Body of pancreas (tissue), 4 donors: ENCODE measurements around the gene TOGARAM1. TPM values are rescaled to one million over a fixed set of nuclear protein-coding genes. Genes with fewer than 3 reads are reported as not detected.

Experiments
- ATAC-seq: fragments of 150-250 bp; one replicate; pipeline ENCODE4 v1.9.1; 2016
- DNase-seq, 4 donors: peaks; one replicate each; pipeline ENCODE4 v3.0.0-alpha.2; 2019
- H3K27ac ChIP-seq, 4 donors: fragments of 200-600 bp; sonication (generic); 1 replicate in 3 of 4; 2 replicates in 1 of 4; pipeline versions ENCODE4 v1.5.1 to v1.6.1; 2016 to 2019; ENCODE audit warnings: mild to moderate bottlenecking in 1 of 4, mixed read lengths in 1 of 4, moderate library complexity in 1 of 4
- H3K27me3 ChIP-seq, 2 donors: fragments of 200-600 bp; sonication (generic); one replicate each; pipeline ENCODE4 v1.6.0; 2016; ENCODE audit warnings: mild to moderate bottlenecking in 1 of 2
- H3K36me3 ChIP-seq, 2 donors: fragments of 200-600 bp; sonication (generic); replicated peaks in 1 of 2; 2 replicates each; pipeline ENCODE4 v1.5.1; 2016; ENCODE audit warnings: low read depth in 2 of 2; ENCODE audit not compliant: insufficient read depth in 1 of 2
- H3K4me1 ChIP-seq: fragments of 200-600 bp; sonication (generic); one replicate; pipeline ENCODE4 v1.6.0; 2016
- H3K4me3 ChIP-seq, 2 donors: fragments of 200-600 bp; sonication (generic); 1 replicate in 1 of 2; 2 replicates in 1 of 2; pipeline ENCODE4 v1.5.1; 2016 to 2019
- H3K9me3 ChIP-seq, 3 donors: fragments of 200-600 bp; sonication (generic); 1 replicate in 2 of 3; 2 replicates in 1 of 3; pipeline ENCODE4 v1.5.1; 2016
- CTCF ChIP-seq, 7 experiments: fragments of 450-650 bp in 4 of 7; fragments of 200-600 bp in 3 of 7; sonication (generic) in 3 of 7; IDR thresholded peaks; one replicate each; pipeline ENCODE4 v1.5.1; 2016 to 2019; ENCODE audit warnings: antibody characterized with exemption in 7 of 7
- POLR2A ChIP-seq, 3 donors: fragments of 450-650 bp; IDR thresholded peaks; one replicate each; pipeline ENCODE4 v1.6.1; 2016; ENCODE audit warnings: antibody characterized with exemption in 3 of 3, mild to moderate bottlenecking in 2 of 3
- whole genome bisulfite sequencing, 2 donors: methylation state at CpG; one replicate each; pipeline ENCODE4 v1.1.5; 2017; 5-methylcytosine and 5-hydroxymethylcytosine counted together
- intact Hi-C: fragments of 100-400 bp; cut with DNase I; formaldehyde crosslinking; loops from one replicate; pipeline ENCODE4 v1.15.1; 2023
- total RNA-seq, 2 donors: library from RNA; depleted of rRNA; stranded (reverse); fragments of >200 nt; gene quantifications; one replicate each; pipeline ENCODE4 v1.1.0, GENCODE V29; 2016

TOGARAM1 gene
- total RNA-seq, 2 donors from 2014 or later, result 23.6 to 38.6 TPM

GRCh38 chr14:44944107-44944506 is 17.9 kb upstream of the TOGARAM1 start:
- no peak for ATAC-seq
- no peak overlapping the region for H3K4me3 ChIP-seq
- H3K36me3 ChIP-seq, result peaks cover 5 to 7% of the 10 kb centered on the region in 2 donors
- H3K4me1 ChIP-seq, result no peaks in the 10 kb centered on the region
- DNase-seq, result no peak
- H3K9me3 ChIP-seq, result no peaks in the 10 kb centered on the region
- intact Hi-C loops, result no loop called here
- no peaks in the 10 kb centered on the region for H3K27me3 ChIP-seq
- TF ChIP-seq POLR2A (IDR thresholded peaks at IDR 0.05) (no peak), CTCF (IDR thresholded peaks at IDR 0.05) (no peak)
- H3K27ac ChIP-seq, result no peak overlapping the region

GRCh38 chr14:44945264-44945663 is 16.7 kb upstream of the TOGARAM1 start:
- Histone ChIP-seq H3K27me3 (no peaks in the 10 kb centered on the region), H3K27ac (no peak overlapping the region), H3K36me3 (peaks cover 5 to 7% of the 10 kb centered on the region in 2 donors), H3K4me3 (no peak overlapping the region), H3K4me1 (no peaks in the 10 kb centered on the region), H3K9me3 (no peaks in the 10 kb centered on the region)
- WGBS, 2 donors, result 84 to 92% methylated on average over 4 of the region's 4 CpGs
- intact Hi-C loops, result no loop called here
- TF ChIP-seq CTCF (IDR thresholded peaks at IDR 0.05) (no peak), POLR2A (IDR thresholded peaks at IDR 0.05) (no peak)
- DNase-seq (no peak), ATAC-seq (no peak)

- Histone ChIP-seq H3K9me3 (no peaks in the 10 kb centered on the region), H3K4me1 (no peaks in the 10 kb centered on the region), H3K27me3 (no peaks in the 10 kb centered on the region), H3K27ac (no peak overlapping the region), H3K4me3 (no peak overlapping the region), H3K36me3 (no peaks in the 10 kb centered on the region)
- DNase-seq (no peak), ATAC-seq (no peak)
- WGBS, 2 donors, result 88 to 89% methylated on average over 2 of the region's 2 CpGs
- TF ChIP-seq POLR2A (IDR thresholded peaks at IDR 0.05) (no peak), CTCF (IDR thresholded peaks at IDR 0.05) (no peak)
- intact Hi-C loops, result no loop called here
Measured at GRCh38 chr14:44951051-44951450, 10.9 kb upstream of the TOGARAM1 start.

GRCh38 chr14:44952391-44953110 is 9.4 kb upstream of the TOGARAM1 start:
- no peaks in the 10 kb centered on the region for H3K36me3 ChIP-seq
- DNase-seq (no peak), ATAC-seq (no peak)
- no peaks in the 10 kb centered on the region for H3K4me1 ChIP-seq
- H3K9me3 ChIP-seq, result no peaks in the 10 kb centered on the region
- TF ChIP-seq POLR2A (IDR thresholded peaks at IDR 0.05) (no peak), CTCF (IDR thresholded peaks at IDR 0.05) (no peak)
- intact Hi-C loops, result no loop called here
- 85 to 90% methylated on average over 4 of the region's 4 CpGs for WGBS, 2 donors
- no peak overlapping the region for H3K4me3 ChIP-seq
- no peaks in the 10 kb centered on the region for H3K27me3 ChIP-seq
- no peak overlapping the region for H3K27ac ChIP-seq

- peaks cover 13% of the 10 kb centered on the region for H3K4me1 ChIP-seq
- no peak overlapping the region for H3K4me3 ChIP-seq
- DNase-seq (no peak), ATAC-seq (no peak)
- no peaks in the 10 kb centered on the region for H3K9me3 ChIP-seq
- TF ChIP-seq CTCF (IDR thresholded peaks at IDR 0.05) (no peak), POLR2A (IDR thresholded peaks at IDR 0.05) (no peak)
- 75 to 78% methylated on average over 3 of the region's 3 CpGs for whole genome bisulfite sequencing, 2 donors
- H3K27ac ChIP-seq, result no peak overlapping the region
- no peaks in the 10 kb centered on the region for H3K27me3 ChIP-seq
- H3K36me3 ChIP-seq, result no peaks in the 10 kb centered on the region
- intact Hi-C loops, result no loop called here
Measured at GRCh38 chr14:44954750-44955149, 7.2 kb upstream of the TOGARAM1 start.
